ENCODE measurements around the gene CALML5. TPM values are rescaled to one million over a fixed set of nuclear protein-coding genes. Genes with fewer than 3 reads are reported as not detected.

The CALML5 gene
- total and polyA plus RNA-seq, 9 of the 15 experiments (the other 6 are each of a cell fraction or from before 2014, with no cell fraction given): not detected

GRCh38 chr10:5486853-5487235, 12.5 kb downstream of the CALML5 start (continued):
- TF ChIP-seq REST (IDR thresholded peaks at IDR 0.05; ENCODE audit: borderline replicate concordance): no peak
- TF ChIP-seq REST (CRISPR knock-in tag; IDR thresholded peaks at IDR 0.05; ENCODE audit: low read depth): no peak
- no peak for TF ChIP-seq BRF2 (IDR thresholded peaks at IDR 0.05; ENCODE audit: borderline replicate concordance, insufficient read depth, insufficient read length)
- no peak for TF ChIP-seq NCOA1 (IDR thresholded peaks at IDR 0.05; ENCODE audit: low read depth)
- TF ChIP-seq POLR3G (IDR thresholded peaks at IDR 0.05; ENCODE audit: extremely low read depth, insufficient read length, insufficient replicate concordance): no peak
- TF ChIP-seq SRF (CRISPR knock-in tag; IDR thresholded peaks at IDR 0.05): no peak
- TF ChIP-seq ATF7 (IDR thresholded peaks at IDR 0.05): no peak
- TF ChIP-seq SREBF2 (CRISPR knock-in tag; IDR thresholded peaks at IDR 0.05): no peak
- no peak for TF ChIP-seq CBX1 (IDR thresholded peaks at IDR 0.05; ENCODE audit: low read depth)
- no peak for TF ChIP-seq ZNF398 (CRISPR knock-in tag; IDR thresholded peaks at IDR 0.05)
- no peak for TF ChIP-seq MEIS2 (IDR thresholded peaks at IDR 0.05; ENCODE audit: partially characterized antibody)
- TF ChIP-seq CAMTA2 (CRISPR knock-in tag; conservative IDR thresholded peaks at IDR 0.05): no peak
- peak; percentile 20; the same call in 1 of the 2 replicates for TF ChIP-seq CXXC5 (CRISPR knock-in tag; IDR thresholded peaks at IDR 0.05)
- no peak for TF ChIP-seq ZNF23 (CRISPR knock-in tag; IDR thresholded peaks at IDR 0.05)
- TF ChIP-seq ZNF780A (CRISPR knock-in tag; IDR thresholded peaks at IDR 0.05): no peak
- TF ChIP-seq ZNF512 (tag; IDR thresholded peaks at IDR 0.05): no peak
- no peak for TF ChIP-seq SMC3 (conservative IDR thresholded peaks at IDR 0.05; ENCODE audit: insufficient read depth, low read depth, low read length)
- no peak for TF ChIP-seq MCM7 (IDR thresholded peaks at IDR 0.05)
